K562 (cell line): ENCODE measurements around the gene DDR1. TPM values are rescaled to one million over a fixed set of nuclear protein-coding genes. Genes with fewer than 3 reads are reported as not detected.

Experiments used
- ATF6 ChIP-seq: sonication (generic); formaldehyde crosslinking; IDR thresholded peaks from 2 replicates; pipeline ENCODE4 v1.4.0; 2020; ENCODE audit warnings: mild to moderate bottlenecking, missing genetic modification reagents
- MAFG ChIP-seq: fragments of 450-650 bp; conservative IDR thresholded peaks from 2 replicates; pipeline ENCODE4 v1.6.1; 2016; ENCODE audit warnings: missing genetic modification characterization, missing compliant biosample characterization
- MCM7 ChIP-seq, 2 experiments: fragments of 450-650 bp; IDR thresholded peaks; 2 replicates each; pipeline ENCODE4 v1.6.1; 2016 to 2018
- NFIX ChIP-seq: fragments of 250-450 bp; sonication (Bioruptor Pico); IDR thresholded peaks from 2 replicates; pipeline ENCODE4 v1.4.0; 2020; ENCODE audit warnings: low read depth, mild to moderate bottlenecking, moderate library complexity
- PRMT5 ChIP-seq: sonication (generic); formaldehyde crosslinking; IDR thresholded peaks from 2 replicates; pipeline ENCODE4 v1.5.0; 2020; ENCODE audit warnings: missing genetic modification reagents
- RBM34 ChIP-seq: fragments of 200-400 bp; formaldehyde crosslinking; IDR thresholded peaks from 2 replicates; pipeline ENCODE4 v1.6.1; 2018; ENCODE audit warnings: low read length, borderline replicate concordance; ENCODE audit not compliant: insufficient read depth
- SIRT6 ChIP-seq: IDR thresholded peaks from one replicate; pipeline ENCODE4 v1.6.1; 2012; ENCODE audit warnings: low read depth, mild to moderate bottlenecking, control low read depth, inconsistent platforms, low read length, moderate library complexity
- SMAD4 ChIP-seq: fragments of 250-450 bp; sonication (Bioruptor Pico); conservative IDR thresholded peaks from 2 replicates; pipeline ENCODE4 v1.8.0; 2021; ENCODE audit warnings: inconsistent platforms, mild to moderate bottlenecking, moderate library complexity
- SMARCA5 ChIP-seq: fragments of 450-650 bp; IDR thresholded peaks from 2 replicates; pipeline ENCODE4 v1.6.1; 2016
- SP1 ChIP-seq: sonication (generic); formaldehyde crosslinking; IDR thresholded peaks from 2 replicates; pipeline ENCODE4 v1.8.1; 2022; ENCODE audit warnings: mild to moderate bottlenecking, missing genetic modification reagents
- THAP12 ChIP-seq: fragments of 250-450 bp; sonication (Bioruptor Pico); IDR thresholded peaks from 2 replicates; pipeline ENCODE4 v1.9.0; 2021; ENCODE audit warnings: mild to moderate bottlenecking, inconsistent platforms
- ZNF124 ChIP-seq: sonication (generic); formaldehyde crosslinking; IDR thresholded peaks from 2 replicates; pipeline ENCODE4 v1.8.1; 2022; ENCODE audit warnings: missing genetic modification reagents
- ZNF561 ChIP-seq: fragments of 450-650 bp; formaldehyde crosslinking; conservative IDR thresholded peaks from 2 replicates; pipeline ENCODE4 v1.4.0; 2020; ENCODE audit warnings: mild to moderate bottlenecking, moderate library complexity
- polyA plus RNA-seq, 8 experiments: library from polyadenylated mRNA; depleted of rRNA in 4 of 8; stranded (reverse) in 5 of 8; unstranded in 3 of 8; fragments of >200 nt; fragmentation: Nextera tagmentation in 2 of 8; fragmentation: Illumina TruSeq in 1 of 8; extraction: Ambion mirVana in 2 of 8; extraction: Trizol in 1 of 8; gene quantifications; 2 replicates each; pipeline versions ENCODE4 v1.2.1 to v1.2.3, GENCODE V29; 2011 to 2014; ENCODE audit warnings: inconsistent platforms in 1 of 8, missing spikeins in 1 of 8
- total RNA-seq, 7 experiments: library from RNA; depleted of rRNA in 6 of 7; stranded (reverse); fragments of >200 nt in 6 of 7; fragmentation: Illumina TruSeq in 2 of 7; extraction: Trizol in 2 of 7; gene quantifications; 2 replicates each; pipeline versions ENCODE4 v1.2.1 to v1.2.3, GENCODE V29; 2011 to 2021; ENCODE audit warnings: low replicate concordance in 1 of 7
- TF ChIP-seq, protein P1 (sequence below): IDR thresholded peaks from 2 replicates; pipeline ENCODE4 v1.6.1; 2014; ENCODE audit warnings: antibody characterized with exemption
- TF ChIP-seq, protein P2 (sequence below): fragments of 250-450 bp; sonication (Bioruptor Pico); IDR thresholded peaks from 2 replicates; pipeline ENCODE4 v1.5.0; 2020; ENCODE audit warnings: mild to moderate bottlenecking
- TF ChIP-seq, protein P3 (sequence below), 2 experiments: fragments of 250-450 bp in 1 of 2; fragments of 450-650 bp in 1 of 2; sonication (Bioruptor Pico) in 1 of 2; IDR thresholded peaks; 2 replicates each; pipeline versions ENCODE4 v1.6.1 to v1.8.0; 2016 to 2021; ENCODE audit warnings: mild to moderate bottlenecking in 2 of 2, moderate library complexity in 2 of 2, missing compliant biosample characterization in 1 of 2, missing genetic modification characterization in 1 of 2
- TF ChIP-seq, protein P4 (sequence below): fragments of 450-650 bp; IDR thresholded peaks from 2 replicates; pipeline ENCODE4 v1.6.1; 2016; ENCODE audit warnings: low read depth, mild to moderate bottlenecking, moderate library complexity

DDR1 gene
- total and polyA plus RNA-seq, 9 of the 15 experiments (the other 6 are each of a cell fraction or from before 2014, with no cell fraction given): 1.4 to 44.6 (median 12.2) TPM

GRCh38 chr6:30907758-30908591, 23.7 kb downstream of the DDR1 start, which contains the start of gene GTF2H4 (continued):
- TF ChIP-seq ATF6 (CRISPR knock-in tag) (no peak), SMAD4 (peak; percentile 93), SMARCA5 (peak; percentile 100), PRMT5 (CRISPR knock-in tag) (no peak), RBM34 (no peak), MAFG (tag) (no peak), SP1 (CRISPR knock-in tag) (peak; percentile 91), NFIX (CRISPR knock-in tag) (no peak), MCM7 (IDR thresholded peaks at IDR 0.05) (no peak), SIRT6 (no peak), ZNF124 (CRISPR knock-in tag) (no peak), ZNF561 (CRISPR knock-in tag) (no peak), THAP12 (CRISPR knock-in tag) (peak; percentile 34; the same call in 1 of the 2 replicates)
- TF ChIP-seq, protein P1, sequence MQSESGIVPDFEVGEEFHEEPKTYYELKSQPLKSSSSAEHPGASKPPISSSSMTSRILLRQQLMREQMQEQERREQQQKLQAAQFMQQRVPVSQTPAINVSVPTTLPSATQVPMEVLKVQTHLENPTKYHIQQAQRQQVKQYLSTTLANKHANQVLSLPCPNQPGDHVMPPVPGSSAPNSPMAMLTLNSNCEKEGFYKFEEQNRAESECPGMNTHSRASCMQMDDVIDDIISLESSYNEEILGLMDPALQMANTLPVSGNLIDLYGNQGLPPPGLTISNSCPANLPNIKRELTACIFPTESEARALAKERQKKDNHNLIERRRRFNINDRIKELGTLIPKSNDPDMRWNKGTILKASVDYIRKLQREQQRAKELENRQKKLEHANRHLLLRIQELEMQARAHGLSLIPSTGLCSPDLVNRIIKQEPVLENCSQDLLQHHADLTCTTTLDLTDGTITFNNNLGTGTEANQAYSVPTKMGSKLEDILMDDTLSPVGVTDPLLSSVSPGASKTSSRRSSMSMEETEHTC: peak; percentile 44; the same call in 1 of the 2 replicates
- TF ChIP-seq, protein P2, sequence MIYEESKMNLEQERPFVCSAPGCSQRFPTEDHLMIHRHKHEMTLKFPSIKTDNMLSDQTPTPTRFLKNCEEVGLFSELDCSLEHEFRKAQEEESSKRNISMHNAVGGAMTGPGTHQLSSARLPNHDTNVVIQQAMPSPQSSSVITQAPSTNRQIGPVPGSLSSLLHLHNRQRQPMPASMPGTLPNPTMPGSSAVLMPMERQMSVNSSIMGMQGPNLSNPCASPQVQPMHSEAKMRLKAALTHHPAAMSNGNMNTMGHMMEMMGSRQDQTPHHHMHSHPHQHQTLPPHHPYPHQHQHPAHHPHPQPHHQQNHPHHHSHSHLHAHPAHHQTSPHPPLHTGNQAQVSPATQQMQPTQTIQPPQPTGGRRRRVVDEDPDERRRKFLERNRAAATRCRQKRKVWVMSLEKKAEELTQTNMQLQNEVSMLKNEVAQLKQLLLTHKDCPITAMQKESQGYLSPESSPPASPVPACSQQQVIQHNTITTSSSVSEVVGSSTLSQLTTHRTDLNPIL (CRISPR knock-in tag): no peak
- TF ChIP-seq, protein P3, sequence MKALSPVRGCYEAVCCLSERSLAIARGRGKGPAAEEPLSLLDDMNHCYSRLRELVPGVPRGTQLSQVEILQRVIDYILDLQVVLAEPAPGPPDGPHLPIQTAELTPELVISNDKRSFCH (CRISPR knock-in tag; IDR thresholded peaks at IDR 0.05): no peak; the same call in 1 of the 2 replicates
- TF ChIP-seq, protein P3 (tag; IDR thresholded peaks at IDR 0.05): peak; percentile 97
- TF ChIP-seq, protein P4, sequence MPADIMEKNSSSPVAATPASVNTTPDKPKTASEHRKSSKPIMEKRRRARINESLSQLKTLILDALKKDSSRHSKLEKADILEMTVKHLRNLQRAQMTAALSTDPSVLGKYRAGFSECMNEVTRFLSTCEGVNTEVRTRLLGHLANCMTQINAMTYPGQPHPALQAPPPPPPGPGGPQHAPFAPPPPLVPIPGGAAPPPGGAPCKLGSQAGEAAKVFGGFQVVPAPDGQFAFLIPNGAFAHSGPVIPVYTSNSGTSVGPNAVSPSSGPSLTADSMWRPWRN: peak; percentile 49
